Measurements from ENCODE around the gene CELA3A.

The CELA3A gene

GRCh38 chr1:22057861-22058260 is 56.4 kb downstream of the CELA3A start:
- no peak overlapping the region for H3K4me3 ChIP-seq (ENCODE audit: low read depth in 1 of 2, low read length in 1 of 2)
- peaks cover 76 to 85% of the 10 kb centered on the region in 2 experiments for H3K4me1 ChIP-seq (ENCODE audit: control insufficient read depth in 1 of 2, insufficient read depth in 1 of 2, low read depth in 1 of 2, low read length in 1 of 2)
- no peak for TF ChIP-seq CTCF (IDR thresholded peaks at IDR 0.05)
- no peaks in the 10 kb centered on the region for H3K27me3 ChIP-seq
- peak overlapping the region; percentile 41 for H3K27ac ChIP-seq
- H3K36me3 ChIP-seq = peaks cover 25% of the 10 kb centered on the region
- H3K9me3 ChIP-seq = no peaks in the 10 kb centered on the region
